Ramos (cell line): ENCODE results near the gene TAF4.
"Not testable (repeated sequence)": the region's sequence is repeated elsewhere in the genome, so short reads cannot be mapped to it uniquely, and the experiment has no call there.

ENCODE experiments used
- in situ Hi-C: fragments of 300-500 bp; cut with MboI; formaldehyde crosslinking; loops from one replicate; pipeline ENCODE4 v1.14.3; 2022; ENCODE audit warnings: low sequenced_read_pairs; ENCODE audit not compliant: unreplicated experiment

TAF4 gene

DNA sequence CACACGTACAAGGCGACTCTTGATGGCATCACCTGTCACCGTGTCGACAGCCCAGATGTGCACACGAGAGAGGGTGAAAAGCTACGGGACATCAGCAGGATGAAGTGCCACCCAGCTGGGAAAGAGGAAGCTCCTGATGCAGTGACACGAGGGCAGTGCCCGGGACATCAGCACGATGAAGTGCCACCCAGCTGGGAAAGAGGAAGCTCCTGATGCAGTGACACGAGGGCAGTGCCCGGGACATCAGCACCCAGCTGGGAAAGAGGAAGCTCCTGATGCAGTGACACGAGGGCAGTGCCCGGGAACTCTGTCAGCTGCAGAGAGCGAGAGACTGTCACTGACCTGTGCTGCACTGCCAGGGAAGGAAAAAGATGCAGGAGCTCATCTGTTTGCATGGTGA lies 81.2 kb downstream of the TAF4 start:
- in situ Hi-C loops: not testable (repeated sequence)

DNA sequence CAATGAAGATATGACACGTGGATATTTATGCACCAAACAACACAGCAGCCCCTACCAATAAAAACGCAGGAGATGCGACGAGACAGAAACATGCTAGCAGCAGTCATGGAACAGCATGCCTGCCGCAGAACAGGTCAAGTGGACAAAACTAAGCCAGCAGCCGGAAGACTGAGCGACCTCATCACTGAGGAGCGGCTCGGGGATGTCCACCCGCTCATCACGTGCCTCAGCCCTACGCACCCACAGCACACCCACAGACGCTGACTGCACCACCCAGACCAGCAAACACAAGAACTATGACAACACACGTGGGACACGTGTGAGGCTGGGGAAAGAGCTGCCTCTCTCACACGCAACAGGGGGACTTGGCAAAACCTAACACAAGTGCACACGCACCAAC lies 81.7 kb downstream of the TAF4 start:
- in situ Hi-C loops: no loop called here

DNA sequence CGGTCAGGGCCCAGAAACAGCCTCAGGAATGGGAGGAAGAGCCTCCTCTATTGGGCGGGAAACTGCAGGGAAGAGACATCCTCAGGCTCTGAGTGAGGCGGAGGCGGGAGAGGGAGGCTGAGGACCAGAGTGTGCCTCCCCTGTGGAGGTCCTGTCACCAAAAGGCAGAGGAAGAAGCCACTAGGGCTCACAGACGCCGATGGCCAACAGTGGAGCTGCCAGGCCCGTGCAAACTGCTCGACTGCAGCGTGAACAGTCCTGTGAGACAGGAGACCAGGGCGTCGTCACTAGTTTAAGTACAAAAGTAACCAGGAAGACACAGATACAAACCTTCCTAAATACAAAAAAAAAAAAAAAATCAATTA lies 82.7 kb downstream of the TAF4 start:
- in situ Hi-C loops: no loop called here

DNA sequence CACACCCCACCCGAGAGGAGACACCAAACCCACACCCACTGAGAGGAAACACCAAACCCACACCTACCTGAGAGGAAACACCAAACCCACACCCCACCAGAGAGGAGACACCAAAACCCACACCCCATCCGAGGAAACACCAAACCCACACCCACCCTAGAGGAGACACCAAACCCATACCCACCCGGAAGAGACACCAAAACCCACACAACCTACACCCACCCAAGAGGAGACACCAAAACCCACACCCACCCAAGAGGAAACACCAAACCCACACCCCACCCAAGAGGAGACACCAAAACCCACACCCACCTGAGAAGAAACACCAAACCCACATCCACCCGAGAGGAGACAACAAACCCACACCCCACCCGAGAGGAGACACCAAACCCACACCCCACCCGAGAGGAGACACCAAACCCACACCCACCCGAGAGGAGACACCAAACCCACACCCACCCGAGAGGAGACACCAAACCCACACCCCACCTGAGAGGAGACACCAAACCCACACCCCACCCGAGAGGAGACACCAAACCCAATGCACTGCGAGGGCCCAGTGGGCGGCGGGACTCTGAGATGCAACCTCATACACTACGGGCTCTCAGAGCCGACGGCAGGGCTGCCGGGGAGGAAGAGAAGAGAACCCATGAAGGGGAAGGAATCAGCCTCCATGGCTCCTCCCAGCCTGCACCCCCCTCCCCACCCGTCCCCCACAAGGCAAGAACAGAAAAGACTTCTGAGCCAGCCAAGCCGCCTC lies 83.3 kb downstream of the TAF4 start:
- in situ Hi-C loops: no loop called here

DNA sequence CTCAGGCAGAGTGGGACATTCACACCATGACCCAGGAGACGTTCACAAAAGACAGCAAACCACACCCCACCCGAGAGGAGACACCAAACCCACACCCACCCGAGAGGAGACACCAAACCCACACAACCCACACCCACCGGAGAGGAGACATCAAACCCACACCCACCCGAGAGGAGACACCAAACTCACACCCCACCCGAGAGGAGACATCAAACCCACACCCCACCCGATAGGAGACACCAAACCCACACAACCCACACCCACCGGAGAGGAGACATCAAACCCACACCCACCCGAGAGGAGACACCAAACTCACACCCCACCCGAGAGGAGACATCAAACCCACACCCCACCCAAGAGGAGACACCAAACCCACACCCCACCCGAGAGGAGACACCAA lies 84.0 kb downstream of the TAF4 start:
- in situ Hi-C loops: not testable (repeated sequence)

DNA sequence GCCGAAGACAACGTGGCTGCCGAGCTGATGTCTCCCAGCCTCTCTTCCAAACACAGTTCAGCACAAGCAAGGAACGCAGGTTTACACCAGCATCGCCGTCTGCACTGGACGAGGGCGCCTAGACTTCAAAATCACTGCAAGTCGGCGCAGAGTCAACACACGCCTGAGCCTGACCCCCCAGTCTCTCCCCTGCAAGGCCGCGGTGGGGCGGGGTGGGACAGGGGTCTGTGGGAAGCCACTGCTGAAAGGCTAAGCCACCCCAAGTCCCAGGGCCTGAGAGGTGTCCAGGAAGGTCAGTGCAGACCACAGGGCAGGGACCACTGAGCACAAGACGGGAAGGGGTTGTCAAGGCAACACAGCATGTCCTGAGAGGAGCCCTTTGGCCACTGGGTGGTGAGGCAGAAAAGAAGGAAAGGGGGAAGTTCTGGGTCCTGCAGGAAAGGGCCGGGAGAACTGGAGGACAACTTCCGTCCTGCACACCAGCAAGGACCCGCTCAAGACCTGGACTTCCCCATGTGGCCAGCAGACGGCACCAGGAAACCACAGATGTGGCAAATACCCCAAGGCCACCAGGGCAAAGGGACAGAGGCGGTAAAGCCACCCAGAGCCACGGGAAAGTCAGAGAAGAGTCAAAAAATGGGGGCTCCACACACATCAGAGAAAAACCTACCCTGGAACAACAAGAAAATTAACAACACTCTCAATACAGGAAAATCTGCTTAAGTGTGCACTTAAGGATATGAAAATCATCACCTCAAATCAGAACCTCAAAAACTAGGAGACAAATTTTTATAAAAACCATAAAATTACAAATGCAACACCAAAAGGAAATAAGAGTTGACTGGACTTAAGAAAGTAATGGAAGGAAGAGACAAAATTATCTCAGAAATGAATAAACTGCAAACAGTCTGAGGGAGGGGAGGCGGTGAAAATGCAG lies 84.8 kb downstream of the TAF4 start:
- in situ Hi-C loops: no loop called here

DNA sequence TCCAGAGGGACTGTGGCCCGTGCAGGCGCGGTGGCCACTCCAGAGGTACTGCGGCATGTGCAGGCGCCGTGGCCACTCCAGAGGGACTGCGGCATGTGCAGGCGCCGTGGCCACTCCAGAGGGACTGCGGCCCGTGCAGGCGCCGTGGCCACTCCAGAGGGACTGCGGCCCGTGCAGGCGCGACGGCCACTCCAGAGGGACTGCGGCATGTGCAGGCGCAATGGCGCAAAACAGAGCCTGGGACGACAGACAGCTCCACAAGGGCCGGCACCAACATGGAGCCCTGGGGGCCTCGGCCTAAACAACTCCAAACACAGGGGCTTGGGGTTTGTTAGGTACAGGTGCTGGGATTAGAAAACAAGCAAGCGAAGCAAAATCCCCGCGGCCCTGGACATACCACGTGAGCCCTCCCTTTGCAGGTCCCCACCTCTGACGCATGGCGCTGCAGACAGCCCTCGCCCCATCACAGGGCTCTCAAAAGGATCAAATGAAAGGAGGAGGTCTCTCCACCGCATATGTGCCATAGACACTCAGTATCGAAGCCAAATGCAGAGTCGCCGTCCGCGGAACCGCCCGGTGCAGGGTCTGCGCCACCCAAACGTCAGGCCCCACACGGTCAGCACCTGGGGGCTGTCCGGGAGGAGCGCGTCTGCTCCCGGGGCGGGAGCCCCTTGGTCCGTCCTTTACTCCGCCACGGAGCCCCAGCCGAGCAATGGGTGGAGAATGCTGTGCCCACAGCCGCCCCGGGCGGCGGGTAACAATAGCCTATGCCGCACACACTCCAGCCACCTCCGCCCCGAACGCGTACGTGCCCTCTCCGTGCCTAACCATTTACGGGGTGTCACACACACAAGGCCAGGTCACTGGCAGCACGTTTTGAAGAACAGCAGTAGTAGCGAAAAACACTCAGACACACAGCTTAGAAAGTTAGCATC lies 85.7 kb downstream of the TAF4 start:
- in situ Hi-C loops: no loop called here

DNA sequence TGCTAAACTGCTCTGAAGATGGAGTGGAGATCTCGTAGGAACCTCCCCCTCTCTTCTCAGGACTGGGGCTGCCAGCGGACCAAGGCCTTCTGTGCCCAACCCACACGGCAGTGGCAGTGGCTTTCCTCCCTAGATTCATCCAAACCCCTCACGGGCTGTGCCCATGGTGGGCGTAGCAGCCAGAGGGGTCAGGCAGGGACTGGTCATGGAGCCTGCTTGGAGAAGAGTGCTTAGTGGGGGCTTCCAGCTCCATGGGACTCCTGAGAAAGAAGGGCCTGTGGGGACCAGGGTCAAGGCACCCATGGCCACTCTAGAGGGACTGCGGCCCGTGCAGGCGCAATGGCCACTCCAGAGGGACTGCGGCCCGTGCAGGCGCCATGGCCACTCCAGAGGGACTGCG lies 86.6 kb downstream of the TAF4 start:
- in situ Hi-C loops: no loop called here

DNA sequence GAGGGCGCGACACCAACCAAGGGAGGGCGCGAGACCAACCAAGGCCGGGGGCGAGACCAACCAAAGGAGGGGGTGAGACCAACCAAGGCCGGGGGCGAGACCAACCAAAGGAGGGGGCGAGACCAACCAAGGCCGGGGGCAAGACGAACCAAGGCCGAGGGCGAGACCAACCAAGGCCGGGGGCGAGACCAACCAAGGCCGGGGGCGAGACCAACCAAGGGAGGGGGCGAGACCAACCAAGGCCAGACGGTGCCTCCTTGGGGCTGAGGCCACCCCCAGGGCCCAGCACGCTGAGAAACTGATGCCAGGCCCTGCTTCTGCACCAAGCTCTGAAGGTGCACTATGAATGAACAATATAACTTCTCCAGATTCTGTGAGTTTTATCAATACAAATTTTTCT lies 87.2 kb downstream of the TAF4 start:
- in situ Hi-C loops: no loop called here

DNA sequence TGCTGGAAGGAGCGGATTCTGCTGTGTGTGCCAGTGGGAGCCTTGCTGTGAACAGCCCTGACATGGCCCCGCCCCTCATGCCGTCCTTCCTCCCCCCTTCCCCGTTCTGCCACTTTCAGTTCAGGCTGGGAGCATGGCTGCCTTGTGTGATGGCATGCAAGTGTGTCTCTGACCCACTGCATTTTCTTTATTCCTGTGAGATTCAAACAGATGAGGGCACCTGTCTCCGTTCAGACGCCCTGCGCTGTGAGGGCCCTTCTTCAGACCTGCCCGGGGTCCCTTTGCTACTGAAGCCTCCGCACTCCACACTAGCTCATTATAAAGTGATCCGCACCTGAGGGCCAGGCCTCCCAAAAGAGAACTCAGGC lies 88.3 kb downstream of the TAF4 start:
- in situ Hi-C loops: no loop called here

DNA sequence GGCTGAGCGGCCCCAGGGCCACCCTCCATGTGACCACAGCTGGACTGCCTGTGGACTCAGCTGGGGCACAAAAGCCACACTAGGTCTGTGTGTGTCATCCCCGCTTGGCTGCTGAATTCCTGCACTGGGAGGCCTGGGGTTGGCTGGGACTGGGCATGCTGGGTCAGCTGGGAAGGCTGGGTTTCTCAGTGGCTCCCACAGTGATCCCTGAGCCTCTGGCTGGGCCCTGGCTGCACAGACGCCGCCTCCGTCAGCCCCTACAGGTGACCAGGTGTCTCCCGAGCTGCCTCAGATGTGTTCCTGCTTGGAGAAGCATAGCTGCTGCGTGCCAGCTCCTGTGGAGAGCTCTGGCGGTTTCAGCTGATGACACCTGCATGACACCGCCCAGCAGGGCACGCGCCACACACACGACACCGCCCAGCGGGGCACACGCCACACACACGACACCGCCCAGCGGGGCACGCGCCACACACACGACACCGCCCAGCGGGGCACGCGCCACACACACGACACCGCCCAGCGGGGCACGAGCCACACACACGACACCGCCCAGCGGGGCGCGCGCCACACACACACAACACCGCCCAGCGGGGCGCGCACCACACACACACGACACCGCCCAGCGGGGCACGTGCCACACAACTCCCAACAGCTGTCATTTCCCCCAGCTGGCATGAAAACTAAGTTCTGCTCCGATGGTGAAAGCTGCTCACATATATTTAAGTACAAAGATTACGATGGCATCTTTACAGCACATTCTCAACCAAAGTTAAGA lies 88.8 kb downstream of the TAF4 start:
- in situ Hi-C loops: no loop called here

DNA sequence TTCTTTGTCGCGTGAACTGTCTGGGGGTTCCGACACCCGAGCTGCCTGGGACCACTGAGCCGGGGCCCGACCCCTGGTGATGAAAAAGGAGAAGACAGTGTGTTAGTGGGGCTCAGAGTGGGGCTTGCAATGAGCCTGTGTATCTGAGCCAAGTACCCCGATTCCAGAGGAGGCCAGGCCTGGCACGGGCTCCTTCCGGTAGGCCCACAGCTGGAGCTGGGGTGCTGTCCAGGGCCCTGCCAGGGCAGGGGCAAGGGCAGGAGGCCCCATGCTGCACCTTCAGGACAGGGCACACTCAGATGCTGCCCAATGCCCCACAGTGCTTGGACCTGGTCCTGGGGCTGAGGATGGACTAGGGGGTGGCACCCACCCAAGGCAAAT lies 89.4 kb downstream of the TAF4 start:
- in situ Hi-C loops: no loop called here

DNA sequence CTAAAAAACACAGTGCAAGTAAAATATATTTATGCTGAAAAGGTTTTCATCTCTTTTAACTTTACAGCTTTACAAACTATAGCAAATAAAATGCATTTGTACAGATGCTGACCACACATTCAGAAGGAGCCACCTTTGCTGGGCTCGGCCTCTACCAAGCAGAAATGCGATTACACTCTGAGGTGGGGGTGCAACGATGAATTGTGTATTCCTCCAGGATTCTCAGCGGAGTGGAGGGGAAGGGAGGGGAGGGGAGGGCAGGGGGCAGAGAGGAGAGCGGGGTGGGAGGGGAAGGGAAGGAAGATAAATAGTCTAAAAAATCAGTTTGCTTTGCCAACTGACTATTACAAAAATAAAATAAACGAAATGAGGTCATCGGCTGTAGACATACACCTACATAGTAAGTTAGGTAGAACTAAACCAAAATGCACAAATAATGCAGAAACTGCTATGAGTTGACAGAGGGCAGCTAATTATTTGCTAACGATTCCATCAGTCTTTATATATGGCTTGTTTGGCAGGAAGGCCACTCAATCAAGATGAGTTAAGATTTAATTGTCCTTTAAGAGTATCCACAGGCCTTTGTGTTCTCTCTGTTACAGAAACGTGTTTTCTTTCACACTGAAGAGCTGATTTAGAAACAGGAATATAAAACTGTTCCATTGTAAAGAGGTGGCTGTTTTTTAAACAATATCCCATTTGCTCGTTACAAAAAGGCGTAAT lies 90.1 kb downstream of the TAF4 start:
- in situ Hi-C loops: no loop called here

DNA sequence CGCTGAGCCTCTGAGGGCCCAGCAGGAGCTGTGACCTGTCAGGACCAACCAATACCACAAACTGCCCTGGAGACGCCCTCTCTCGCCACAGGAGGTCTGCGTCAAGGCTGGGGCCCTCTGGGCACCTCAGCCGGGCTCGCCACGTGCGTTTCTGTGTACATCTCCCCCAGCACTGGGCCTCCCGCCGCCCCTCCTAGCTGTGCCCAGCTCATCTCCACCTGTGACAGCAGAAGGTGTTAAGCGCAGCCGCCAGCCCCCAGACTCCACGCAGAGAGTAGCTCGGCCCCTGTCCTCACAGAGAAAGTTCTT lies 91.4 kb downstream of the TAF4 start:
- in situ Hi-C loops: no loop called here

DNA sequence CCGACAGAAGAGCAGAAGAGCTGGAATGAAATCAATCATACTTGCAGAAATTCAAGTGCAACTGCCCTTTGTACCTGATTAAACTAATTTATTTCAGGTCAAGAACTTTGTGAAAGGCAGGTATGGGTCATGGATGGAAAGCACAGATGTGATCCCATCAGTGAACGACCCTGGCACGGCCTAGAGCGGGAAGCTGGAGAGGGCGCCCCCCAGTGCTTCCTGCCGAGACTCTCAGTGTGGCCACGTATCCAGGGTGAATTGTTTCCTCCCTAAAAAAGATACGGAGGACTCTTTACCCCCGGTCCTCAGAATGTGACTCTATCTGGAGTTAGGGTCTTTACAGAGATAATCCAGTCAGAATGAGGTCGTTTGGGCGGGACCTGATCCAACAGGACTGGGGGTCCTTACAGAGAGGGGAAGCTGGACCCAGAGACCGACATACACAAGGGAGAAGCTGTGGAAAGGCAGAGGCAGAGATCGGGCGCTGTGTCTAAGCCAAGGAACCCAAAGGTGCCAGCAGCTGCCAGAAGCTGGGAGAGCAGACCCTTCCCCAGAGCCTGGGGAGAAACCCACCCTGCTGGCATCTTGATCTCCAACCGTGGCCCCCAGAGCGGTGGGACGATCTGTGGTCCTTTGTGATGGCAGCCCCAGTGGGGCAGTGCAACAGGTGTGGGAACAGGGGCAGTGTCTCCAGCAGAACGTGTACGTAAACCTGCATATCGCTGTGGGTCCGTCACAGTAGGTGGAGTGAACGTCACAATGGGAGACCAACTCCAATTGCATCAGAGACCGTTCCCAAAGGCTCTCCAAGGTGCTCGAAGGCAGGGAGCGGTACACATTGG lies 91.9 kb downstream of the TAF4 start:
- in situ Hi-C loops: no loop called here

DNA sequence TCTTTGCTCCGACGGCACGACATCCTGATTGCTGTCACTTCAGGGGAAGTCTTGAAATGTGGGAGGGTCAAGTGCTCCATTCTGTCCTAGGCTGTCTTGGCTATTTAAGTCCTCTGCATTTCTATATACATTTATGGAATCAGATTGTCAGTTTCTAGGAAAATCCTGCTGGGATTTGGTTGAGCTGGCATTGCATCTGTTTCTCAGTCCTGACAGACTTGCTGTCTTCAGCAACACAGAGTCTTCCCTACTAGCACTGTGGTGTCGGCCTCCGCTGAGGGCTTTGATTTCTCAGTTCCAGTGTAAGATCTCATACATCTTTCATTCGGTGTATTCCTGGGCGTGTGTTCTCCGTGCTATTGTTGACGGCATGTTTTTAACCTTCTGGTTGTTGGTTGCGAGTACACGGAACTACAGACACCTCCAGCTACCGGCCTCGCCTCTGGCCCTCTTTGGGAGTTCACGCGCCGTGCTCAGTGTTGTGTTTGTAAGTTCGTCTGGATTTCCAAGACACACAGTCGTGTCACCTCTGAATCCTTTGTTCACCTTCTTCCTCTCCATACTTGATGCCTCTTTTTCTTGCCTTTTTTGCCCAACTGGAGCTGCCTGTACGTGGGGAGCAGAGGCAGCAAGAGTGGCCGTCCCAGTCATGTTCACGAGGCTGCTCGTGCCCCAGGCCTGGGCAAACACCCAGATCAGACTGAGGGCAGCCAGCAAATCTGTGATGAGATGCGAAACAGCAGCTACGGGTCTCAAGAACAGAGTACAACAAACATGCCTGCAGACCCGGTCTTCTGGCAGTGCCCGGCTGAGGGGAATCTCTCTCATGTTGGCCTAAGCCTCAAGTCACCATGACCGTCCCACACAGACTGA lies 92.8 kb downstream of the TAF4 start:
- in situ Hi-C loops: no loop called here

DNA sequence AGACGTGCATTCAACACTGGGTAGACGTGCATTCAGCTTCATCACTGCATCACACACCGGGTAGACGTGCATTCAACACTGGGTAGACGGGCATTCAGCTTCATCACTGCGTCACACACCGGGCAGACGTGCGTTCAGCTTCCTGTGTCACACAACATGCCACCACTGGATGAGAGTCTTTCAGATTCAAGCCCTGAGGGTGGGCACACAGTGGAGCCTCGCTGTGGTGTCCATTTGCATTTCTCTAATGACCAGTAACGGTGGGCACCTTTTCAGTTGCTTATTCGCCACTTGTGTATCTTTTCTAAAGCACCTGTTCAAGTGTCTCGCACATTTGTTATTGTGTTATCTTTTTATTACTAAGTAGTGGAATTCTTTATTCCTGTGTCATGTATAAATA lies 94.1 kb downstream of the TAF4 start:
- in situ Hi-C loops: not testable (repeated sequence)

DNA sequence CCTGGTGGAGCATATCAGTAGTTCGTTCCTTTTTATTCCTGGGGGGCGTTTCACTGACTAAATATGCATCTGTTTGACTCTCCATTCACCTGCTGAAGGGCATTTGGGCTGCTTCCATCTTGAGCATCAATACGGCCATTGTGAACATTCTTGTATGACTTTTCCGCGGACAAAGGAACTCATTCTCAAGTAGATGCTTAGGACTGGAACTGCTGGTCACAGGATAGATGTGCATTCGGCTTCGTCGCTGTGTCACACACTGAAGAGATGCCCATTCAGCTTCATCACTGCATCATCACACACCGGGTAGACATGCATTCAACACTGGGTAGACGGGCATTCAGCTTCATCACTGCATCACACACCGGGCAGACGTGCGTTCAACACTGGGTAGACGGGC lies 95.3 kb downstream of the TAF4 start:
- in situ Hi-C loops: no loop called here
